K562 (cell line): ENCODE data around the gene RNF166. TPM values are rescaled to one million over a fixed set of nuclear protein-coding genes. Genes with fewer than 3 reads are reported as not detected.

ENCODE experiments used
- ATF7 ChIP-seq: fragments of 450-650 bp; IDR thresholded peaks from 2 replicates; pipeline ENCODE4 v1.7.1; 2014; ENCODE audit warnings: mild to moderate bottlenecking, moderate library complexity
- ERF ChIP-seq: fragments of 450-650 bp; formaldehyde crosslinking; IDR thresholded peaks from 2 replicates; pipeline ENCODE4 v1.4.0; 2020; ENCODE audit warnings: mild to moderate bottlenecking, mixed read lengths
- ESRRA ChIP-seq: fragments of 450-650 bp; IDR thresholded peaks from 2 replicates; pipeline ENCODE4 v1.6.1; 2014; ENCODE audit warnings: low read depth, mild to moderate bottlenecking, moderate library complexity, borderline replicate concordance
- HCFC1 ChIP-seq: IDR thresholded peaks from 2 replicates; pipeline ENCODE4 v1.6.1; 2012; ENCODE audit warnings: low read depth, low read length, improper control_type of control experiment
- HDAC8 ChIP-seq: fragments of 450-650 bp; IDR thresholded peaks from 2 replicates; pipeline ENCODE4 v1.6.1; 2016; ENCODE audit warnings: mild to moderate bottlenecking, missing genetic modification characterization, moderate library complexity, missing compliant biosample characterization
- IRF2 ChIP-seq: sonication (generic); formaldehyde crosslinking; IDR thresholded peaks from 2 replicates; pipeline ENCODE4 v1.8.1; 2022; ENCODE audit warnings: mild to moderate bottlenecking, missing genetic modification reagents
- KLF1 ChIP-seq: fragments of 450-650 bp; IDR thresholded peaks from 2 replicates; pipeline ENCODE4 v1.6.1; 2016; ENCODE audit warnings: missing genetic modification characterization, missing compliant biosample characterization
- MBD2 ChIP-seq: sonication (generic); IDR thresholded peaks from 2 replicates; pipeline ENCODE4 v1.6.1; 2016; ENCODE audit warnings: low read depth, borderline replicate concordance
- MTA1 ChIP-seq: fragments of 450-650 bp; IDR thresholded peaks from 2 replicates; pipeline ENCODE4 v1.6.1; 2017; ENCODE audit warnings: borderline replicate concordance
- PHF20 ChIP-seq: fragments of 450-650 bp; IDR thresholded peaks from 2 replicates; pipeline ENCODE4 v1.6.1; 2018; ENCODE audit not compliant: partially characterized antibody
- PHTF2 ChIP-seq: fragments of 250-450 bp; sonication (Bioruptor Pico); IDR thresholded peaks from 2 replicates; pipeline ENCODE4 v1.5.0; 2021; ENCODE audit warnings: mild to moderate bottlenecking
- POU5F1 ChIP-seq: fragments of 150-350 bp; IDR thresholded peaks from 2 replicates; pipeline ENCODE4 v1.6.1; 2014; ENCODE audit warnings: borderline replicate concordance, low read length, low read depth, mild to moderate bottlenecking; ENCODE audit not compliant: partially characterized antibody
- RBBP5 ChIP-seq: fragments of 200-600 bp; sonication (generic); IDR thresholded peaks from 2 replicates; pipeline ENCODE4 v1.6.1; 2012; ENCODE audit warnings: borderline replicate concordance, mild to moderate bottlenecking, low read length, control low read depth, inconsistent platforms; ENCODE audit not compliant: insufficient read depth, poor library complexity, severe bottlenecking
- SNRNP70 ChIP-seq: fragments of 200-400 bp; formaldehyde crosslinking; optimal IDR thresholded peaks from 2 replicates; pipeline ENCODE3; 2017; ENCODE audit warnings: low read depth, low read length
- TEAD1 ChIP-seq, 2 experiments: fragments of 450-650 bp in 1 of 2; sonication (generic) in 1 of 2; formaldehyde crosslinking; IDR thresholded peaks; 2 replicates each; pipeline versions ENCODE4 v1.4.0 to v1.8.0; 2020 to 2022; ENCODE audit warnings: mild to moderate bottlenecking in 2 of 2, missing genetic modification reagents in 1 of 2
- ZNF121 ChIP-seq: sonication (generic); formaldehyde crosslinking; conservative IDR thresholded peaks from 2 replicates; pipeline ENCODE4 v1.8.0; 2022; ENCODE audit warnings: missing genetic modification reagents
- ZNF165 ChIP-seq: fragments of 250-450 bp; sonication (Bioruptor Pico); IDR thresholded peaks from 2 replicates; pipeline ENCODE4 v1.4.0; 2020; ENCODE audit warnings: borderline replicate concordance
- ZNF347 ChIP-seq: fragments of 450-650 bp; formaldehyde crosslinking; IDR thresholded peaks from 2 replicates; pipeline ENCODE4 v1.4.0; 2020; ENCODE audit warnings: low read depth, mild to moderate bottlenecking, moderate library complexity
- ZNF785 ChIP-seq: fragments of 250-450 bp; sonication (Bioruptor Pico); IDR thresholded peaks from 2 replicates; pipeline ENCODE4 v1.4.0; 2020; ENCODE audit warnings: mild to moderate bottlenecking
- polyA plus RNA-seq, 8 experiments: library from polyadenylated mRNA; depleted of rRNA in 4 of 8; stranded (reverse) in 5 of 8; unstranded in 3 of 8; fragments of >200 nt; fragmentation: Nextera tagmentation in 2 of 8; fragmentation: Illumina TruSeq in 1 of 8; extraction: Ambion mirVana in 2 of 8; extraction: Trizol in 1 of 8; gene quantifications; 2 replicates each; pipeline versions ENCODE4 v1.2.1 to v1.2.3, GENCODE V29; 2011 to 2014; ENCODE audit warnings: inconsistent platforms in 1 of 8, missing spikeins in 1 of 8
- total RNA-seq, 7 experiments: library from RNA; depleted of rRNA in 6 of 7; stranded (reverse); fragments of >200 nt in 6 of 7; fragmentation: Illumina TruSeq in 2 of 7; extraction: Trizol in 2 of 7; gene quantifications; 2 replicates each; pipeline versions ENCODE4 v1.2.1 to v1.2.3, GENCODE V29; 2011 to 2021; ENCODE audit warnings: low replicate concordance in 1 of 7
- TF ChIP-seq, protein P1 (sequence below): fragments of 250-450 bp; sonication (Bioruptor Pico); IDR thresholded peaks from 2 replicates; pipeline ENCODE4 v1.8.0; 2021; ENCODE audit warnings: borderline replicate concordance, mild to moderate bottlenecking, moderate library complexity; ENCODE audit not compliant: poor library complexity, severe bottlenecking
- TF ChIP-seq, protein P2 (sequence below): fragments of 250-450 bp; sonication (Bioruptor Pico); IDR thresholded peaks from 2 replicates; pipeline ENCODE4 v1.4.0; 2020
- TF ChIP-seq, protein P3 (sequence below): fragments of 250-450 bp; sonication (Bioruptor Pico); IDR thresholded peaks from 2 replicates; pipeline ENCODE4 v1.5.0; 2021; ENCODE audit warnings: mild to moderate bottlenecking, borderline replicate concordance
- TF ChIP-seq, protein P4 (sequence below): sonication (generic); formaldehyde crosslinking; IDR thresholded peaks from 2 replicates; pipeline ENCODE4 v1.8.0; 2023; ENCODE audit warnings: mild to moderate bottlenecking, missing genetic modification reagents

The RNF166 gene
- total and polyA plus RNA-seq, 9 of the 15 experiments (the other 6 are each of a cell fraction or from before 2014, with no cell fraction given): 0.56 to 60.3 (median 19.5) TPM

DNA sequence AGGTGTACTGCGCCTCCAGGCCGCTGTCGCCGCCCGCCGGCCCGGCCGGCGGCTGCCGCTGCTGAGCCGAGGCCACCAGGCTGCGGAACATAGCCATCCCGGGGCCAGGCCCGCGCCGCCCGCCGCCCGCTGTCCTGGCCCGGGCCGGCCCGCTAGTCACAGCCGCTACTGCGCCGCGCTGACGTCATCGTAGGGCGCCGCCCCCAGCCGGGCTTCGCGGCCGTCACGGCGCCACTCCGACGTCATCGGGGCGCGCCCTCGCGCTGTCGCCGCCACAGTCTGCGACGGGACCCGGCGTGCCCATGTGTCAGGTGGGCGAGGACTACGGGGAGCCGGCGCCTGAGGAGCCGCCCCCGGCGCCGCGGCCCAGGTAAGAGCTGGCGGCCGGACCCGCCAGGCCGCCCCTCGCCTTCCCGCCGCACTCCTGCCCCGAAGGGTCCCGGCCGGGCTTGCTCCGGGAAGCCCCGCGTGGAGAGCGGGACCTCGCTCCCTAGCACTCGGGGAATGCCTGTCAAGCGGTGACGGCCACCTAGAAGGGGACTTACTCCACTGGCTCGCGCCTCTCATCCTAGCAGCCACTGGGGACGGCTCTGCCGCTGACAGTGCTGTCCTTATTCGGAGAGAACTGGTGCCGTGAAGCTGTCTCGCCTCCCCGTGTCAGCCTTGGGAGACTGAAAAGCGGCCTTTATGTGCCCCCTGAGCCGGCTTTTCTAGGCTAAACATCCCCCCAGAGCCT, at the start of gene RNF166, which contains the start of gene CTU2 (continued):
- peak; percentile 74; the same call in 1 of the 2 replicates for TF ChIP-seq MBD2
- TF ChIP-seq TEAD1 (CRISPR knock-in tag; IDR thresholded peaks at IDR 0.05): 0 out of 4 replicates have a peak, but pooled peaks of 1 of the 2 experiments have one; percentile 45
- no peak for TF ChIP-seq ZNF785 (CRISPR knock-in tag)
- TF ChIP-seq ERF (CRISPR knock-in tag): peak; percentile 92
- peak; percentile 96 for TF ChIP-seq HCFC1
- 0 out of 2 replicates have a peak, but pooled peaks have one; percentile 60 for TF ChIP-seq HDAC8 (tag)
- no peak for TF ChIP-seq ZNF121 (CRISPR knock-in tag)
- TF ChIP-seq, protein P1, sequence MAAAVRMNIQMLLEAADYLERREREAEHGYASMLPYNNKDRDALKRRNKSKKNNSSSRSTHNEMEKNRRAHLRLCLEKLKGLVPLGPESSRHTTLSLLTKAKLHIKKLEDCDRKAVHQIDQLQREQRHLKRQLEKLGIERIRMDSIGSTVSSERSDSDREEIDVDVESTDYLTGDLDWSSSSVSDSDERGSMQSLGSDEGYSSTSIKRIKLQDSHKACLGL (CRISPR knock-in tag): peak; percentile 99
- TF ChIP-seq IRF2 (CRISPR knock-in tag): peak; percentile 31; the same call in 1 of the 2 replicates
- TF ChIP-seq, protein P2, sequence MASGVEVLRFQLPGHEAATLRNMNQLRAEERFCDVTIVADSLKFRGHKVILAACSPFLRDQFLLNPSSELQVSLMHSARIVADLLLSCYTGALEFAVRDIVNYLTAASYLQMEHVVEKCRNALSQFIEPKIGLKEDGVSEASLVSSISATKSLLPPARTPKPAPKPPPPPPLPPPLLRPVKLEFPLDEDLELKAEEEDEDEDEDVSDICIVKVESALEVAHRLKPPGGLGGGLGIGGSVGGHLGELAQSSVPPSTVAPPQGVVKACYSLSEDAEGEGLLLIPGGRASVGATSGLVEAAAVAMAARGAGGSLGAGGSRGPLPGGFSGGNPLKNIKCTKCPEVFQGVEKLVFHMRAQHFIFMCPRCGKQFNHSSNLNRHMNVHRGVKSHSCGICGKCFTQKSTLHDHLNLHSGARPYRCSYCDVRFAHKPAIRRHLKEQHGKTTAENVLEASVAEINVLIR (CRISPR knock-in tag): peak; percentile 100
- TF ChIP-seq, protein P3, sequence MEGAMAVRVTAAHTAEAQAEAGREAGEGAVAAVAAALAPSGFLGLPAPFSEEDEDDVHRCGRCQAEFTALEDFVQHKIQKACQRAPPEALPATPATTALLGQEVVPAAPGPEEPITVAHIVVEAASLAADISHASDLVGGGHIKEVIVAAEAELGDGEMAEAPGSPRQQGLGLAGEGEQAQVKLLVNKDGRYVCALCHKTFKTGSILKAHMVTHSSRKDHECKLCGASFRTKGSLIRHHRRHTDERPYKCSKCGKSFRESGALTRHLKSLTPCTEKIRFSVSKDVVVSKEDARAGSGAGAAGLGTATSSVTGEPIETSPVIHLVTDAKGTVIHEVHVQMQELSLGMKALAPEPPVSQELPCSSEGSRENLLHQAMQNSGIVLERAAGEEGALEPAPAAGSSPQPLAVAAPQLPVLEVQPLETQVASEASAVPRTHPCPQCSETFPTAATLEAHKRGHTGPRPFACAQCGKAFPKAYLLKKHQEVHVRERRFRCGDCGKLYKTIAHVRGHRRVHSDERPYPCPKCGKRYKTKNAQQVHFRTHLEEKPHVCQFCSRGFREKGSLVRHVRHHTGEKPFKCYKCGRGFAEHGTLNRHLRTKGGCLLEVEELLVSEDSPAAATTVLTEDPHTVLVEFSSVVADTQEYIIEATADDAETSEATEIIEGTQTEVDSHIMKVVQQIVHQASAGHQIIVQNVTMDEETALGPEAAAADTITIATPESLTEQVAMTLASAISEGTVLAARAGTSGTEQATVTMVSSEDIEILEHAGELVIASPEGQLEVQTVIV: 0 out of 2 replicates have a peak, but pooled peaks have one; percentile 62
- TF ChIP-seq ZNF347 (CRISPR knock-in tag): no peak
- peak; percentile 99 for TF ChIP-seq ATF7
- peak; percentile 99 for TF ChIP-seq MTA1
- TF ChIP-seq KLF1 (tag): 0 out of 2 replicates have a peak, but pooled peaks have one; percentile 43
- TF ChIP-seq ZNF165: 0 out of 2 replicates have a peak, but pooled peaks have one; percentile 75
- TF ChIP-seq, protein P4, sequence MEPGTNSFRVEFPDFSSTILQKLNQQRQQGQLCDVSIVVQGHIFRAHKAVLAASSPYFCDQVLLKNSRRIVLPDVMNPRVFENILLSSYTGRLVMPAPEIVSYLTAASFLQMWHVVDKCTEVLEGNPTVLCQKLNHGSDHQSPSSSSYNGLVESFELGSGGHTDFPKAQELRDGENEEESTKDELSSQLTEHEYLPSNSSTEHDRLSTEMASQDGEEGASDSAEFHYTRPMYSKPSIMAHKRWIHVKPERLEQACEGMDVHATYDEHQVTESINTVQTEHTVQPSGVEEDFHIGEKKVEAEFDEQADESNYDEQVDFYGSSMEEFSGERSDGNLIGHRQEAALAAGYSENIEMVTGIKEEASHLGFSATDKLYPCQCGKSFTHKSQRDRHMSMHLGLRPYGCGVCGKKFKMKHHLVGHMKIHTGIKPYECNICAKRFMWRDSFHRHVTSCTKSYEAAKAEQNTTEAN (CRISPR knock-in tag): peak; percentile 41; the same call in 1 of the 2 replicates
- no peak for TF ChIP-seq PHTF2 (CRISPR knock-in tag)
- TF ChIP-seq PHF20: peak; percentile 95
- TF ChIP-seq ESRRA: peak; percentile 83; the same call in 1 of the 2 replicates
- no peak for TF ChIP-seq SNRNP70
- TF ChIP-seq POU5F1: peak; percentile 64
- peak; percentile 94 for TF ChIP-seq RBBP5
